ENCODE results near the gene CARNS1. TPM values are rescaled to one million over a fixed set of nuclear protein-coding genes. Genes with fewer than 3 reads are reported as not detected.

CARNS1 gene
- total and polyA plus RNA-seq, 2 experiments from 2014 or later, result 2.4 to 7.7 TPM

- TF ChIP-seq EZH2phosphoT487 (IDR thresholded peaks at IDR 0.05; ENCODE audit: low read depth, severe bottlenecking, unreplicated experiment) (no peak), CTCF (IDR thresholded peaks at IDR 0.05; ENCODE audit: poor library complexity) (no peak), EZH2 (IDR thresholded peaks at IDR 0.05; ENCODE audit: borderline replicate concordance) (no peak)
- no peaks in the 10 kb centered on the region for H3K79me2 ChIP-seq
- H3K4me3 ChIP-seq, result no peak overlapping the region
- no peaks in the 10 kb centered on the region for H3K9me2 ChIP-seq (replicated peaks; ENCODE audit: insufficient read depth)
- no peak overlapping the region for H3K4me2 ChIP-seq
- H3K27me3 ChIP-seq, result no peaks in the 10 kb centered on the region
- no peaks in the 10 kb centered on the region for H4K20me1 ChIP-seq (ENCODE audit: insufficient read depth, poor library complexity, severe bottlenecking)
- H3K36me3 ChIP-seq (replicated peaks; ENCODE audit: insufficient read depth, low read depth), result no peaks in the 10 kb centered on the region
- no peak for DNase-seq (ENCODE audit: low spot score)
- no peak overlapping the region for H2AFZ ChIP-seq
- no peaks in the 10 kb centered on the region for H3K9me3 ChIP-seq (ENCODE audit: low read depth)
- WGBS (ENCODE audit: low lambda C conversion rate, missing lambda C conversion rate), result 87% methylated on average over 23 of the region's 25 CpGs
- H3K4me1 ChIP-seq (ENCODE audit: insufficient read depth), result no peaks in the 10 kb centered on the region
- H3K27ac ChIP-seq, result no peak overlapping the region
Measured at GRCh38 chr11:67450796-67451657, 35.5 kb downstream of the CARNS1 start.

GRCh38 chr11:67451658-67451976 lies 36.1 kb downstream of the CARNS1 start:
- TF ChIP-seq EZH2 (IDR thresholded peaks at IDR 0.05; ENCODE audit: borderline replicate concordance) (no peak), EZH2phosphoT487 (IDR thresholded peaks at IDR 0.05; ENCODE audit: low read depth, severe bottlenecking, unreplicated experiment) (no peak), CTCF (IDR thresholded peaks at IDR 0.05; ENCODE audit: poor library complexity) (no peak)

GRCh38 chr11:67452141-67452952 lies 36.9 kb downstream of the CARNS1 start, which contains the start of gene GPR152:
TSS of gene GPR152 (minus strand) at chr11:67452729. CDS start at chr11:67452724, 5 bp downstream.
- no peak for DNase-seq (ENCODE audit: low spot score)
- WGBS (ENCODE audit: low lambda C conversion rate, missing lambda C conversion rate), result 94% methylated on average over 31 of the region's 33 CpGs
- H3K27ac ChIP-seq, result no peak within 1 kb of the TSS

More at GRCh38 chr11:67451658-67451976, 36.1 kb downstream of the CARNS1 start:
- WGBS (ENCODE audit: low lambda C conversion rate, missing lambda C conversion rate), result 96% methylated on average over 14 of the region's 14 CpGs
- no peak for DNase-seq (ENCODE audit: low spot score)
- no peak overlapping the region for H3K27ac ChIP-seq
- H2AFZ ChIP-seq, result no peak overlapping the region
- H4K20me1 ChIP-seq (ENCODE audit: insufficient read depth, poor library complexity, severe bottlenecking), result no peaks in the 10 kb centered on the region
- H3K4me3 ChIP-seq, result no peak overlapping the region
- H3K4me1 ChIP-seq (ENCODE audit: insufficient read depth), result no peaks in the 10 kb centered on the region
- H3K36me3 ChIP-seq (replicated peaks; ENCODE audit: insufficient read depth, low read depth), result no peaks in the 10 kb centered on the region
- H3K27me3 ChIP-seq, result no peaks in the 10 kb centered on the region
- H3K79me2 ChIP-seq, result no peaks in the 10 kb centered on the region
- no peak overlapping the region for H3K4me2 ChIP-seq
- no peaks in the 10 kb centered on the region for H3K9me3 ChIP-seq (ENCODE audit: low read depth)
- no peaks in the 10 kb centered on the region for H3K9me2 ChIP-seq (replicated peaks; ENCODE audit: insufficient read depth)

More at GRCh38 chr11:67452141-67452952, 36.9 kb downstream of the CARNS1 start, which contains the start of gene GPR152:
- Histone ChIP-seq H4K20me1 (ENCODE audit: insufficient read depth, poor library complexity, severe bottlenecking) (no peaks in the 10 kb centered on the region), H3K4me3 (no peak within 1 kb of the TSS), H3K9me2 (replicated peaks; ENCODE audit: insufficient read depth) (no peaks in the 10 kb centered on the region), H3K36me3 (replicated peaks; ENCODE audit: insufficient read depth, low read depth) (no peaks in the 10 kb centered on the region), H3K9me3 (ENCODE audit: low read depth) (no peaks in the 10 kb centered on the region), H3K79me2 (no peaks in the 10 kb centered on the region), H3K4me2 (no peak within 1 kb of the TSS), H3K4me1 (ENCODE audit: insufficient read depth) (no peaks in the 10 kb centered on the region), H2AFZ (no peak within 1 kb of the TSS), H3K27me3 (no peaks in the 10 kb centered on the region)
- TF ChIP-seq EZH2phosphoT487 (IDR thresholded peaks at IDR 0.05; ENCODE audit: low read depth, severe bottlenecking, unreplicated experiment), result no peak
- no peak for TF ChIP-seq EZH2 (IDR thresholded peaks at IDR 0.05; ENCODE audit: borderline replicate concordance)
- no peak for TF ChIP-seq CTCF (IDR thresholded peaks at IDR 0.05; ENCODE audit: poor library complexity)

Measured in hepatocyte (in vitro differentiated cells).